Endothelial cell of umbilical vein (primary cell): ENCODE results near the gene MTERF1. TPM values are rescaled to one million over a fixed set of nuclear protein-coding genes. Genes with fewer than 3 reads are reported as not detected.

Experiments used
- BruUV-seq: library from RNA; stranded (reverse); fragments of 400-500 nt; replicated peaks from 2 replicates; lab custom pipeline; 2021; lab: Mats Ljungman, UMichigan
- CTCF ChIA-PET: fragments of 300-600, 350-600 bp; sonication (Branson Sonifier 250); formaldehyde crosslinking; loops from one replicate; lab custom pipeline; 2021; ENCODE audit warnings: antibody characterized with exemption, inconsistent platforms; lab: Charles Lee
- POLR2A ChIA-PET: fragments of 300-600, 350-600 bp; sonication (Branson Sonifier 250); formaldehyde crosslinking; loops from one replicate; lab custom pipeline; 2021; ENCODE audit warnings: antibody characterized with exemption, inconsistent platforms; lab: Charles Lee
- DNase-seq: peaks from one replicate; pipeline ENCODE4 v3.0.0-alpha.2; 2011; ENCODE audit warnings: low read depth, low spot score
- FAIRE-seq: peaks from 2 replicates; lab custom pipeline; 2011; peaks lifted over from hg19 to GRCh38; lab: Jason Lieb, UNC
- H2AFZ ChIP-seq: 2 replicates; pipeline ENCODE4 v1.6.0; 2012; ENCODE audit warnings: low read depth, low read length, control low read depth, inconsistent platforms
- H3K27ac ChIP-seq: 2 replicates; pipeline ENCODE4 v1.5.1; 2011; ENCODE audit warnings: low read depth, mild to moderate bottlenecking, control low read depth, low read length, moderate library complexity; ENCODE audit not compliant: insufficient read depth
- H3K27me3 ChIP-seq, 2 experiments: 2 replicates each; pipeline versions ENCODE4 v1.6.0 to v1.6.1; 2011; ENCODE audit warnings: low read length in 2 of 2, mixed read lengths in 1 of 2; ENCODE audit not compliant: control insufficient read depth in 2 of 2, insufficient read depth in 2 of 2
- H3K36me3 ChIP-seq, 2 experiments: 2 replicates in 1 of 2; 3 replicates in 1 of 2; pipeline ENCODE4 v1.5.1; 2011; ENCODE audit warnings: low read length in 2 of 2, mild to moderate bottlenecking in 1 of 2, moderate library complexity in 1 of 2; ENCODE audit not compliant: control insufficient read depth in 2 of 2, insufficient read depth in 2 of 2; ENCODE audit errors: extremely low read depth in 1 of 2
- H3K4me1 ChIP-seq: 3 replicates; pipeline ENCODE4 v1.5.1; 2011; ENCODE audit warnings: mild to moderate bottlenecking, low read length; ENCODE audit not compliant: control insufficient read depth, insufficient read depth; ENCODE audit errors: extremely low read depth
- H3K4me2 ChIP-seq: 2 replicates; pipeline ENCODE4 v1.6.1; 2011; ENCODE audit warnings: low read length, control low read depth, mixed read lengths; ENCODE audit not compliant: insufficient read depth
- H3K4me3 ChIP-seq, 3 experiments: fragments of 200-600 bp in 1 of 3; sonication (generic), shearing (Covaris generic) in 1 of 3; replicated peaks in 1 of 3; 2 replicates each; pipeline ENCODE4 v1.5.1; 2011 to 2016; ENCODE audit warnings: control low read depth in 3 of 3, low read length in 3 of 3, mild to moderate bottlenecking in 2 of 3, inconsistent platforms in 1 of 3, low read depth in 1 of 3, moderate library complexity in 1 of 3; ENCODE audit not compliant: insufficient read depth in 1 of 3
- H3K79me2 ChIP-seq: 2 replicates; pipeline ENCODE4 v1.6.0; 2012; ENCODE audit warnings: low read length, inconsistent platforms; ENCODE audit not compliant: control insufficient read depth, insufficient read depth
- H3K9ac ChIP-seq: replicated peaks from 2 replicates; pipeline ENCODE3; 2011; ENCODE audit warnings: low read length, control low read depth; ENCODE audit not compliant: insufficient read depth; ENCODE audit errors: extremely low read depth
- H3K9me1 ChIP-seq: replicated peaks from 3 replicates; pipeline ENCODE4 v1.6.0; 2011; ENCODE audit warnings: mild to moderate bottlenecking, low read length; ENCODE audit not compliant: control insufficient read depth, insufficient read depth; ENCODE audit errors: extremely low read depth
- H3K9me3 ChIP-seq: replicated peaks from 2 replicates; pipeline ENCODE4 v1.5.1; 2012; ENCODE audit warnings: low read length, inconsistent platforms; ENCODE audit not compliant: control insufficient read depth, insufficient read depth
- H4K20me1 ChIP-seq: replicated peaks from 2 replicates; pipeline ENCODE3; 2011; ENCODE audit warnings: mild to moderate bottlenecking, low read length; ENCODE audit not compliant: control insufficient read depth, insufficient read depth; ENCODE audit errors: extremely low read depth
- CTCF ChIP-seq, 2 donors: IDR thresholded peaks; 1 replicate in 1 of 2; 2 replicates in 1 of 2; pipeline ENCODE4 v1.5.1; 2011; ENCODE audit warnings: low read length in 2 of 2, mild to moderate bottlenecking in 2 of 2, moderate library complexity in 2 of 2, control low read depth in 1 of 2, inconsistent platforms in 1 of 2, low read depth in 1 of 2; ENCODE audit not compliant: insufficient read depth in 1 of 2; ENCODE audit errors: extremely low read depth in 1 of 2
- EZH2 ChIP-seq: IDR thresholded peaks from 2 replicates; pipeline ENCODE4 v1.6.1; 2012; ENCODE audit warnings: borderline replicate concordance, low read depth, mild to moderate bottlenecking, moderate library complexity, low read length, inconsistent platforms; ENCODE audit not compliant: severe bottlenecking
- FOS ChIP-seq: IDR thresholded peaks from 2 replicates; pipeline ENCODE4 v1.6.1; 2011; ENCODE audit warnings: mild to moderate bottlenecking, low read length, moderate library complexity, borderline replicate concordance; ENCODE audit not compliant: insufficient read depth
- GATA2 ChIP-seq: IDR thresholded peaks from 2 replicates; pipeline ENCODE4 v1.7.0; 2011; ENCODE audit warnings: low read depth, mild to moderate bottlenecking, moderate library complexity, mixed read lengths, low read length; ENCODE audit not compliant: insufficient read length, insufficient read depth
- JUN ChIP-seq: IDR thresholded peaks from 2 replicates; pipeline ENCODE4 v1.6.1; 2011; ENCODE audit warnings: borderline replicate concordance, low read depth; ENCODE audit not compliant: insufficient read length, insufficient read depth
- MYC ChIP-seq: IDR thresholded peaks from one replicate; pipeline ENCODE4 v1.6.1; 2011; ENCODE audit warnings: mild to moderate bottlenecking, low read depth, low read length
- POLR2A ChIP-seq: IDR thresholded peaks from 2 replicates; pipeline ENCODE4 v1.6.1; 2012; ENCODE audit warnings: low read depth, mild to moderate bottlenecking, control low read depth, low read length
- POLR2AphosphoS5 ChIP-seq: IDR thresholded peaks from 2 replicates; pipeline ENCODE4 v1.6.1; 2012; ENCODE audit warnings: low read depth, mild to moderate bottlenecking, control low read depth, low read length, moderate library complexity; ENCODE audit not compliant: insufficient read depth
- dilution Hi-C: fragments of 300-500 bp; cut with MboI; formaldehyde crosslinking; loops from one replicate; pipeline ENCODE4 v1.15.0; 2019; ENCODE audit warnings: low sequenced_read_pairs; ENCODE audit not compliant: extremely low pct_ligation_motif_present
- intact Hi-C: fragments of 100-400 bp; cut with micrococcal nuclease; formaldehyde crosslinking; loops from one replicate; pipeline ENCODE4 v1.10.0; 2022
- polyA plus RNA-seq, 4 experiments: library from polyadenylated mRNA; depleted of rRNA in 3 of 4; stranded (reverse) in 3 of 4; unstranded in 1 of 4; fragments of >200 nt; gene quantifications; 2 replicates each; pipeline versions ENCODE4 v1.2.1 to v1.2.3, GENCODE V29; 2011 to 2012; ENCODE audit warnings: missing spikeins in 1 of 4
- total RNA-seq: library from RNA; stranded (reverse); gene quantifications from 2 replicates; pipeline ENCODE4 v1.2.3, GENCODE V29; 2021
- TF ChIP-seq, protein P1 (sequence below): IDR thresholded peaks from 2 replicates; pipeline ENCODE4 v1.6.1; 2011; ENCODE audit not compliant: insufficient read depth, insufficient read length

MTERF1 gene
- total and polyA plus RNA-seq, 2 donors (not counting 3 experiments of a cell fraction or from before 2014, with no cell fraction given): 3.1 to 10.2 TPM

- CTCF ChIA-PET: interaction anchor here (1.0 kb wide), 1 partner anchor 18 kb away, joined by 3 read pairs; no protein-coding TSS in a partner anchor
- no peak overlapping the region for H3K27ac ChIP-seq
- dilution Hi-C loops: no loop called here
These were observed 32.5 kb downstream of the MTERF1 start for GRCh38 chr7:91847876-91848588.

More at GRCh38 chr7:91847876-91848588, 32.5 kb downstream of the MTERF1 start:
- Histone ChIP-seq H3K27me3 (no peaks in the 10 kb centered on the region), H3K9ac (no peak overlapping the region), H3K4me3 (no peak overlapping the region), H3K79me2 (no peaks in the 10 kb centered on the region), H3K36me3 (no peaks in the 10 kb centered on the region), H4K20me1 (no peaks in the 10 kb centered on the region), H3K4me2 (no peak overlapping the region), H3K9me3 (no peaks in the 10 kb centered on the region), H3K9me1 (no peaks in the 10 kb centered on the region), H3K4me1 (no peaks in the 10 kb centered on the region), H2AFZ (no peak overlapping the region)
- FAIRE-seq: no peak
- POLR2A ChIA-PET: no interaction called here
- intact Hi-C loops: no loop called here
- no TSS peak for BruUV-seq
- TF ChIP-seq CTCF (IDR thresholded peaks at IDR 0.05; ENCODE audit: extremely low read depth in 1 of 2, insufficient read depth in 1 of 2, low read depth in 1 of 2, low read length in 2 of 2) (no peak), JUN (no peak), GATA2 (no peak), FOS (no peak), MYC (no peak), POLR2AphosphoS5 (no peak), EZH2 (no peak), POLR2A (no peak)
- TF ChIP-seq, protein P1, sequence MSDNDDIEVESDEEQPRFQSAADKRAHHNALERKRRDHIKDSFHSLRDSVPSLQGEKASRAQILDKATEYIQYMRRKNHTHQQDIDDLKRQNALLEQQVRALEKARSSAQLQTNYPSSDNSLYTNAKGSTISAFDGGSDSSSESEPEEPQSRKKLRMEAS: no peak
- DNase-seq: no peak
